Smooth muscle cell (in vitro differentiated cells): ENCODE measurements around the gene AP3M1. TPM values are rescaled to one million over a fixed set of nuclear protein-coding genes. Genes with fewer than 3 reads are reported as not detected.
"Not testable (repeated sequence)": the region's sequence is repeated elsewhere in the genome, so short reads cannot be mapped to it uniquely, and the experiment has no call there.

Source experiments
- DNase-seq: peaks from one replicate; lab custom pipeline; 2025; ENCODE audit not compliant: unreplicated experiment; lab: John Stamatoyannopoulos, UW
- H2AFZ ChIP-seq: fragments of 200-600 bp; sonication (generic); 2 replicates; pipeline ENCODE4 v1.6.0; 2016; ENCODE audit warnings: antibody characterized with exemption, low read depth, mild to moderate bottlenecking
- H3F3A ChIP-seq: fragments of 200-600 bp; sonication (generic); 2 replicates; pipeline ENCODE4 v1.6.0; 2017; ENCODE audit warnings: antibody characterized with exemption, low read depth
- H3K27ac ChIP-seq: fragments of 200-600 bp; sonication (generic); 2 replicates; pipeline ENCODE4 v1.5.1; 2016; ENCODE audit warnings: low read depth, mild to moderate bottlenecking
- H3K27me3 ChIP-seq: fragments of 200-600 bp; sonication (generic); 2 replicates; pipeline ENCODE4 v1.6.1; 2016; ENCODE audit warnings: low read depth, mild to moderate bottlenecking
- H3K36me3 ChIP-seq: fragments of 200-600 bp; sonication (generic); 2 replicates; pipeline ENCODE4 v1.5.1; 2016; ENCODE audit warnings: low read depth
- H3K4me1 ChIP-seq: fragments of 200-600 bp; sonication (generic); 2 replicates; pipeline ENCODE4 v1.5.1; 2016; ENCODE audit warnings: low read depth
- H3K4me2 ChIP-seq: fragments of 200-600 bp; sonication (generic); 2 replicates; pipeline ENCODE4 v1.6.0; 2016; ENCODE audit warnings: mild to moderate bottlenecking
- H3K4me3 ChIP-seq: fragments of 200-600 bp; sonication (generic); 2 replicates; pipeline ENCODE4 v1.5.1; 2016; ENCODE audit warnings: mild to moderate bottlenecking
- H3K79me2 ChIP-seq: fragments of 200-600 bp; sonication (generic); 2 replicates; pipeline ENCODE4 v1.6.0; 2016; ENCODE audit warnings: low read depth, mild to moderate bottlenecking
- H3K9ac ChIP-seq: fragments of 200-600 bp; sonication (generic); 2 replicates; pipeline ENCODE4 v1.6.0; 2016; ENCODE audit warnings: low read depth
- H3K9me3 ChIP-seq: fragments of 200-600 bp; sonication (generic); replicated peaks from 2 replicates; pipeline ENCODE4 v1.5.1; 2016; ENCODE audit warnings: low read depth
- H4K20me1 ChIP-seq: fragments of 200-600 bp; sonication (generic); 2 replicates; pipeline ENCODE4 v1.6.0; 2016; ENCODE audit warnings: low read depth
- WGBS: methylation state at CpG from one replicate; pipeline ENCODE4 v1.1.7; 2016; ENCODE audit warnings: low lambda C conversion rate; 5-methylcytosine and 5-hydroxymethylcytosine counted together
- polyA plus RNA-seq: library from polyadenylated mRNA; unstranded; fragments of >200 nt; fragmentation: Nextera tagmentation; extraction: Ambion mirVana; gene quantifications from 2 replicates; pipeline ENCODE4 v1.2.1, GENCODE V29; 2016
- total RNA-seq: library from RNA; depleted of rRNA; stranded (reverse); fragments of >200 nt; gene quantifications from 2 replicates; pipeline ENCODE4 v1.2.3, GENCODE V29; 2014
- TF ChIP-seq, protein P1 (sequence below): fragments of 200-600 bp; sonication (generic); IDR thresholded peaks from 2 replicates; pipeline ENCODE4 v1.5.1; 2017; ENCODE audit warnings: borderline replicate concordance, mild to moderate bottlenecking, antibody characterized with exemption; ENCODE audit not compliant: insufficient read depth, poor library complexity, severe bottlenecking

The AP3M1 gene
- total and polyA plus RNA-seq, 2 experiments from 2014 or later, result 18.3 to 29.3 TPM

- Histone ChIP-seq H3K4me3 (peak overlapping the region; percentile 76), H3K36me3 (no peaks in the 10 kb centered on the region), H3K79me2 (peaks cover 47% of the 10 kb centered on the region), H3K9me3 (no peaks in the 10 kb centered on the region), H3K4me2 (peak overlapping the region; percentile 99), H3K27me3 (no peaks in the 10 kb centered on the region), H3K9ac (peak overlapping the region; percentile 70), H4K20me1 (peaks cover 12% of the 10 kb centered on the region), H3K4me1 (peaks cover 21% of the 10 kb centered on the region), H3K27ac (peak overlapping the region; percentile 96), H2AFZ (peak overlapping the region; percentile 88), H3F3A (no peaks in the 10 kb centered on the region)
- no peak for DNase-seq
- TF ChIP-seq, protein P1, sequence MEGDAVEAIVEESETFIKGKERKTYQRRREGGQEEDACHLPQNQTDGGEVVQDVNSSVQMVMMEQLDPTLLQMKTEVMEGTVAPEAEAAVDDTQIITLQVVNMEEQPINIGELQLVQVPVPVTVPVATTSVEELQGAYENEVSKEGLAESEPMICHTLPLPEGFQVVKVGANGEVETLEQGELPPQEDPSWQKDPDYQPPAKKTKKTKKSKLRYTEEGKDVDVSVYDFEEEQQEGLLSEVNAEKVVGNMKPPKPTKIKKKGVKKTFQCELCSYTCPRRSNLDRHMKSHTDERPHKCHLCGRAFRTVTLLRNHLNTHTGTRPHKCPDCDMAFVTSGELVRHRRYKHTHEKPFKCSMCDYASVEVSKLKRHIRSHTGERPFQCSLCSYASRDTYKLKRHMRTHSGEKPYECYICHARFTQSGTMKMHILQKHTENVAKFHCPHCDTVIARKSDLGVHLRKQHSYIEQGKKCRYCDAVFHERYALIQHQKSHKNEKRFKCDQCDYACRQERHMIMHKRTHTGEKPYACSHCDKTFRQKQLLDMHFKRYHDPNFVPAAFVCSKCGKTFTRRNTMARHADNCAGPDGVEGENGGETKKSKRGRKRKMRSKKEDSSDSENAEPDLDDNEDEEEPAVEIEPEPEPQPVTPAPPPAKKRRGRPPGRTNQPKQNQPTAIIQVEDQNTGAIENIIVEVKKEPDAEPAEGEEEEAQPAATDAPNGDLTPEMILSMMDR, result no peak
- WGBS, result 21% methylated on average over 5 of the region's 5 CpGs
These were observed 1.5 kb upstream of the AP3M1 start for GRCh38 chr10:74151879-74152722.

- TF ChIP-seq, protein P1, result peak; percentile 46
- H3K4me3 ChIP-seq, result peak within 1 kb of the TSS; percentile 76
- under 1% methylated on average over 53 of the region's 57 CpGs for WGBS
- no peaks in the 10 kb centered on the region for H3K36me3 ChIP-seq
- peak; percentile 93 for DNase-seq
- no peaks in the 10 kb centered on the region for H3K9me3 ChIP-seq
- peaks cover 56% of the 10 kb centered on the region for H3K79me2 ChIP-seq
- peak within 1 kb of the TSS; percentile 88 for H2AFZ ChIP-seq
- H3K27ac ChIP-seq, result peak within 1 kb of the TSS; percentile 96
- H3K27me3 ChIP-seq, result no peaks in the 10 kb centered on the region
- H3F3A ChIP-seq, result peaks cover 8% of the 10 kb centered on the region
- H3K4me2 ChIP-seq, result peak within 1 kb of the TSS; percentile 99
- peaks cover 20% of the 10 kb centered on the region for H4K20me1 ChIP-seq
- peak within 1 kb of the TSS; percentile 94 for H3K9ac ChIP-seq
- H3K4me1 ChIP-seq, result peaks cover 21% of the 10 kb centered on the region
These were observed 606 bp upstream of the AP3M1 start, which contains the start of gene ADK for GRCh38 chr10:74150990-74151878. ADK (plus strand) TSS chr10:74151221; CDS start chr10:74151279, 58 bp downstream.

GRCh38 chr10:74146980-74147379 is 3.6 kb downstream of the AP3M1 start:
- over 99% methylated on average over 10 of the region's 10 CpGs for WGBS
- Histone ChIP-seq H4K20me1 (peaks cover 63% of the 10 kb centered on the region), H3K4me1 (peaks cover 10% of the 10 kb centered on the region), H3F3A (peaks cover 15% of the 10 kb centered on the region), H3K79me2 (peaks cover 74% of the 10 kb centered on the region)
- DNase-seq, H3K4me3 ChIP-seq, H3K27ac ChIP-seq, H2AFZ ChIP-seq, H3K9ac ChIP-seq, H3K36me3 ChIP-seq, H3K4me2 ChIP-seq, H3K27me3 ChIP-seq, H3K9me3 ChIP-seq: not testable (repeated sequence)

GRCh38 chr10:74145133-74145532 is 5.5 kb downstream of the AP3M1 start:
- Histone ChIP-seq H3K27ac (peak overlapping the region; percentile 46), H3K79me2 (peaks cover 83% of the 10 kb centered on the region), H3K4me2 (peak overlapping the region; percentile 19), H3K27me3 (no peaks in the 10 kb centered on the region), H3F3A (peaks cover 15% of the 10 kb centered on the region), H3K4me3 (no peak overlapping the region), H2AFZ (no peak overlapping the region), H3K9ac (no peak overlapping the region), H3K9me3 (no peaks in the 10 kb centered on the region), H3K36me3 (no peaks in the 10 kb centered on the region), H3K4me1 (peaks cover 7% of the 10 kb centered on the region), H4K20me1 (peaks cover 81% of the 10 kb centered on the region)
- TF ChIP-seq, protein P1, result no peak
- WGBS, result 13% methylated on average over 2 of the region's 2 CpGs
- no peak for DNase-seq
